ENCODE measurements around the gene SMARCD3.

The SMARCD3 gene

GRCh38 chr7:151248346-151249033 lies at the start of gene SMARCD3:
SMARCD3 (minus strand) TSS chr7:151248694; CDS start chr7:151248562, 132 bp downstream.
- in situ Hi-C loops (cut with MboI; ENCODE audit: low sequenced_read_pairs) = no loop called here

GRCh38 chr7:151296202-151296992 lies 47.9 kb upstream of the SMARCD3 start:
- in situ Hi-C loops (cut with MboI; ENCODE audit: low sequenced_read_pairs) = no loop called here

- in situ Hi-C loops (cut with MboI; ENCODE audit: low sequenced_read_pairs) = no loop called here
Observed at GRCh38 chr7:151292850-151293249, 44.4 kb upstream of the SMARCD3 start.

- in situ Hi-C loops (cut with MboI; ENCODE audit: low sequenced_read_pairs) = no loop called here
Observed at GRCh38 chr7:151291206-151291605, 42.7 kb upstream of the SMARCD3 start.

- in situ Hi-C loops (cut with MboI; ENCODE audit: low sequenced_read_pairs) = no loop called here
Observed at GRCh38 chr7:151290355-151290760, 41.9 kb upstream of the SMARCD3 start.

- in situ Hi-C loops (cut with MboI; ENCODE audit: low sequenced_read_pairs) = no loop called here
Observed at GRCh38 chr7:151289891-151290290, 41.4 kb upstream of the SMARCD3 start.

GRCh38 chr7:151286148-151286547 lies 37.7 kb upstream of the SMARCD3 start:
- in situ Hi-C loops (cut with MboI; ENCODE audit: low sequenced_read_pairs) = no loop called here

- in situ Hi-C loops (cut with MboI; ENCODE audit: low sequenced_read_pairs) = no loop called here
Observed at GRCh38 chr7:151283302-151283701, 34.8 kb upstream of the SMARCD3 start.

- in situ Hi-C loops (cut with MboI; ENCODE audit: low sequenced_read_pairs) = no loop called here
Observed at GRCh38 chr7:151282111-151282510, 33.6 kb upstream of the SMARCD3 start.

- in situ Hi-C loops (cut with MboI; ENCODE audit: low sequenced_read_pairs) = no loop called here
Observed at GRCh38 chr7:151281686-151282085, 33.2 kb upstream of the SMARCD3 start.

- in situ Hi-C loops (cut with MboI; ENCODE audit: low sequenced_read_pairs) = no loop called here
Observed at GRCh38 chr7:151280388-151281019, 32.0 kb upstream of the SMARCD3 start.

GRCh38 chr7:151279868-151280267 lies 31.4 kb upstream of the SMARCD3 start:
- in situ Hi-C loops (cut with MboI; ENCODE audit: low sequenced_read_pairs) = no loop called here

GRCh38 chr7:151278949-151279348 lies 30.5 kb upstream of the SMARCD3 start:
- in situ Hi-C loops (cut with MboI; ENCODE audit: low sequenced_read_pairs) = no loop called here

- in situ Hi-C loops (cut with MboI; ENCODE audit: low sequenced_read_pairs) = no loop called here
Observed at GRCh38 chr7:151277631-151278030, 29.1 kb upstream of the SMARCD3 start.

- in situ Hi-C loops (cut with MboI; ENCODE audit: low sequenced_read_pairs) = no loop called here
Observed at GRCh38 chr7:151276666-151277590, 28.4 kb upstream of the SMARCD3 start.

GRCh38 chr7:151275813-151276577 lies 27.5 kb upstream of the SMARCD3 start:
- in situ Hi-C loops (cut with MboI; ENCODE audit: low sequenced_read_pairs) = no loop called here

- in situ Hi-C loops (cut with MboI; ENCODE audit: low sequenced_read_pairs) = no loop called here
Observed at GRCh38 chr7:151274936-151275812, 26.7 kb upstream of the SMARCD3 start.

GRCh38 chr7:151274396-151274795 lies 25.9 kb upstream of the SMARCD3 start:
- in situ Hi-C loops (cut with MboI; ENCODE audit: low sequenced_read_pairs) = no loop called here
